Measurements from ENCODE around the gene SLC41A3.
"Not testable (repeated sequence)": the region's sequence is repeated elsewhere in the genome, so short reads cannot be mapped to it uniquely, and the experiment has no call there.

The SLC41A3 gene

DNA sequence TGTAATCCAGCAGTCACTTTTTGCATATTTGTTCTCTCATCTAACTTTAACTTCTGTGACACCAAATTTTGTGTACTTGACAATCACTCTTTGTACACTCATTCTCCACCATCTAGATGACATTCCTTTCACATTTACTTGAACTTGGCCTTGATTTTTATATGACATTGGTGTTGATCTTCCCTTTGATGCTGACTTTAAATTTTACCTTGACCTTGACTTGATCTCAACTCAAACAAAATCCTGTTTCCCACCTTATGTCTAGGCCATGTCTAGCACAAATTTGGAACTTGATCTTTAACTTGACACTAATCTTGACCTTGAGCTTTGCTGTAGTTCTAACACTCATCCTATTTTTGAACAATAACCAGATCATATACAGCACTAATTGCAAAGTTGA lies 81.7 kb downstream of the SLC41A3 start:
- H3K9ac ChIP-seq (ENCODE audit: low read length), result no peak overlapping the region
- no peak overlapping the region for H3K27ac ChIP-seq (ENCODE audit: low read depth, low read length)
- peaks cover 20% of the 10 kb centered on the region for H3K36me3 ChIP-seq (ENCODE audit: insufficient read depth, low read length)
- no peak overlapping the region for H3K4me3 ChIP-seq (ENCODE audit: low read depth in 1 of 2, low read length in 2 of 2)
- H3K27me3 ChIP-seq (ENCODE audit: control insufficient read depth in 1 of 2, insufficient read depth in 2 of 2, low read length in 2 of 2), result no peaks in the 10 kb centered on the region
- H3K9me3 ChIP-seq (ENCODE audit: low read length), result no peaks in the 10 kb centered on the region
- H3K4me1 ChIP-seq (ENCODE audit: insufficient read depth, low read length), result no peaks in the 10 kb centered on the region

- H3K27me3 ChIP-seq (ENCODE audit: control insufficient read depth in 1 of 2, insufficient read depth in 2 of 2, low read length in 2 of 2); H3K9me3 ChIP-seq (ENCODE audit: low read length); H3K4me1 ChIP-seq (ENCODE audit: insufficient read depth, low read length); H3K27ac ChIP-seq (ENCODE audit: low read depth, low read length); H3K36me3 ChIP-seq (ENCODE audit: insufficient read depth, low read length); H3K9ac ChIP-seq (ENCODE audit: low read length); H3K4me3 ChIP-seq (ENCODE audit: low read depth in 1 of 2, low read length in 2 of 2): not testable (repeated sequence)
Observed at GRCh38 chr3:125996751-125997150, 87.2 kb downstream of the SLC41A3 start.

DNA sequence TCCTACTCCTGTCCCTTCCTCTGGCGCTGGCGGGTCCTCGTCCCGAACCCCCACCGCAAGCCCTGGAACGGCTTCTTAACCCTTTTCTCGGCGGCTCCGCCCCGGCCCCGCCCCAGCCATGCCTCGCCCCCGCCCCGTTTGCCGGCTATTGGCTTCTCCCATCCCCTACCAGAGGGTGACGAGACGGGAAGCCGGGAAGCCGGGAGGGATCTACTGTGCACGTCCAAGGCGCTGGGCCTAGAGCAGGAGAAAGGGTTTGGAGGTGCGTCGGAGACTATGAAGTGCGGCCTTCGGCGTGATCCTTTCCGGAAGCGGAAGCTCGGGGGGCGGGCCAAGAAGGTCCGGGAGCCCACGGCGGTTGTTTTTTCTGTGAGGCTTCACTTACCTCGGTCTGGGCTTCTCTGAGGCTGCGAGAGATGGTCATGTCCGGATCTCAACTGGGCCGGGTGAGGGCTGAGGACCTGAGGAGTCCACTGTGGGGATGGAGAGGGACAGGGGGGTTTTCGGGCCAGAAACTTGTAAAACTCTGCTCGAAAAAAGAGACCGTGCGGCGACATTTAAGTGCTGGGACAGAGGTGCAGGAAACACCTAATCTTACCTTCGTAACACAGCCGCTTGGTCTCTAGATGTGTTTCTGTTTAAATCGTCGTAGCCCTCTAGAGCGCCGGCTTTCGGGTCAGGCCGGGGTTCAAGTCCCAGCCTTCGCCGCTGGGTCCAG lies 93.5 kb downstream of the SLC41A3 start:
- no peaks in the 10 kb centered on the region for H3K27me3 ChIP-seq (ENCODE audit: control insufficient read depth in 1 of 2, insufficient read depth in 2 of 2, low read length in 2 of 2)
- H3K9ac ChIP-seq (ENCODE audit: low read length), result peak overlapping the region; percentile 47
- no peaks in the 10 kb centered on the region for H3K9me3 ChIP-seq (ENCODE audit: low read length)
- H3K4me1 ChIP-seq (ENCODE audit: insufficient read depth, low read length), result no peaks in the 10 kb centered on the region
- H3K27ac ChIP-seq (ENCODE audit: low read depth, low read length), result peak overlapping the region; percentile 54
- no peaks in the 10 kb centered on the region for H3K36me3 ChIP-seq (ENCODE audit: insufficient read depth, low read length)
- peak overlapping the region; percentile 25 to 64 for H3K4me3 ChIP-seq (ENCODE audit: low read depth in 1 of 2, low read length in 2 of 2)

DNA sequence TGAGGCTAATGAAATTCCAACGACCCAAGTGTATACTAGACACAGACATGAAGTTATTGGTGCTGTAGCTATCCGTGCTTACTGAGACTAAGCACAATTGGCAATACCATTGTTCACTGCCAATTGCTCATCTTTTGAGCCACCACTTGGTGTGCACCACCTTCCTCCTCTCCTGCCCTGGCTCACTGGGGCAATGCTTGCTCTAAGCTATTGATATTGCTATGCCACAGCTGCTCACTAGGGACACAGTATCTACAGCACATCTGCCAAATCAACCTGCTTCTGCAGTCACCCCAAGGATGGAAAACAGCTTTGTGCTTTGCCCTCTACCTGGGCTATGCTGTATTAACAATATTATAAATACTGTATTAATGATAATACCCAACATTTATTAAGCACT lies 99.0 kb downstream of the SLC41A3 start:
- H3K27ac ChIP-seq (ENCODE audit: low read depth, low read length), result not testable (repeated sequence)

DNA sequence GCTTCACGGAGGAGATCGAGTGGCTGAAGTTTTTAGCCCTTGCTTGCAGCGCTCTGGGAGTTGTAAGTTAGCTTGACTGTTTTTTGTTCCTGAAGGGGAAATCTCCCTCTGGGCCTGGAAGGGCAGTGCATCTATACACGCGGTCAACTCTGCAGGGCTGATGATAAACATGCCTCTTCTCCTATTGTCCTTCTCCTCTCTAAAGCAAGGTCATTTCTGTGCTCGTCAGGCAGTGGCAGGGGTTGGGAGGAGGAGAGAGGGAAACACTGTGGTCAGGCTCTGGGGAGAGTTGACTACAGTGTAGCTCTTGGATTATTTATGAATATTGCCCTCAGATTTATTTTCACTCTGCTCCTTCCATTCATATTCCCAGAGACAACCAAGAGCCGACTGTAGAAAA lies 106.8 kb downstream of the SLC41A3 start:
- not testable (repeated sequence) for H3K36me3 ChIP-seq (ENCODE audit: insufficient read depth, low read length); H3K27ac ChIP-seq (ENCODE audit: low read depth, low read length); H3K27me3 ChIP-seq (ENCODE audit: control insufficient read depth in 1 of 2, insufficient read depth in 2 of 2, low read length in 2 of 2); H3K9me3 ChIP-seq (ENCODE audit: low read length); H3K9ac ChIP-seq (ENCODE audit: low read length); H3K4me1 ChIP-seq (ENCODE audit: insufficient read depth, low read length); H3K4me3 ChIP-seq (ENCODE audit: low read depth in 1 of 2, low read length in 2 of 2)

More for the DNA sequence above, 99.0 kb downstream of the SLC41A3 start:
- not testable (repeated sequence) for H3K36me3 ChIP-seq (ENCODE audit: insufficient read depth, low read length); H3K9ac ChIP-seq (ENCODE audit: low read length); H3K27me3 ChIP-seq (ENCODE audit: control insufficient read depth in 1 of 2, insufficient read depth in 2 of 2, low read length in 2 of 2); H3K4me1 ChIP-seq (ENCODE audit: insufficient read depth, low read length); H3K9me3 ChIP-seq (ENCODE audit: low read length); H3K4me3 ChIP-seq (ENCODE audit: low read depth in 1 of 2, low read length in 2 of 2)

DNA sequence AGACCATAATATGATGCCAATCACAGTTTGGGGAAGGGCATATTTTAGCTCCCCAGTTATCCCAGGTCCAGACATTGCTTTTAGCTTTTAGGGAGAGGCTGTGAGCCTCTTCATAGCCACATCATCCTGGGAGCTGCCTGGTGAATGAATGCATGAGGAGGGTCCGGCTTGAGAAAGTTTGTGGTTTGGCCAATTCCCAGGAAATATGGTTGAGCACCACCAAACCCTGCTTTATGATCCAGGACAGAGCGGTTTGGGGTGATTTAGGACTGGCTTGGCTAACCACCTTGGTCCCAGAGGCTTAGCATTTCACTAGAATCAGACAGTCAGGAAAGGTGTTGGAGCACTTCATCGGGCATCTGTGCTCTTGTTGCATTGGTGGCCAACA lies 107.9 kb downstream of the SLC41A3 start:
- H3K27ac ChIP-seq (ENCODE audit: low read depth, low read length); H3K4me3 ChIP-seq (ENCODE audit: low read depth in 1 of 2, low read length in 2 of 2); H3K9ac ChIP-seq (ENCODE audit: low read length); H3K36me3 ChIP-seq (ENCODE audit: insufficient read depth, low read length); H3K9me3 ChIP-seq (ENCODE audit: low read length); H3K4me1 ChIP-seq (ENCODE audit: insufficient read depth, low read length); H3K27me3 ChIP-seq (ENCODE audit: control insufficient read depth in 1 of 2, insufficient read depth in 2 of 2, low read length in 2 of 2): not testable (repeated sequence)

- H3K9me3 ChIP-seq (ENCODE audit: low read length); H3K36me3 ChIP-seq (ENCODE audit: insufficient read depth, low read length); H3K4me3 ChIP-seq (ENCODE audit: low read depth in 1 of 2, low read length in 2 of 2); H3K9ac ChIP-seq (ENCODE audit: low read length); H3K4me1 ChIP-seq (ENCODE audit: insufficient read depth, low read length); H3K27me3 ChIP-seq (ENCODE audit: control insufficient read depth in 1 of 2, insufficient read depth in 2 of 2, low read length in 2 of 2); H3K27ac ChIP-seq (ENCODE audit: low read depth, low read length): not testable (repeated sequence)
Observed at GRCh38 chr3:125975245-125976002, 108.5 kb downstream of the SLC41A3 start.

DNA sequence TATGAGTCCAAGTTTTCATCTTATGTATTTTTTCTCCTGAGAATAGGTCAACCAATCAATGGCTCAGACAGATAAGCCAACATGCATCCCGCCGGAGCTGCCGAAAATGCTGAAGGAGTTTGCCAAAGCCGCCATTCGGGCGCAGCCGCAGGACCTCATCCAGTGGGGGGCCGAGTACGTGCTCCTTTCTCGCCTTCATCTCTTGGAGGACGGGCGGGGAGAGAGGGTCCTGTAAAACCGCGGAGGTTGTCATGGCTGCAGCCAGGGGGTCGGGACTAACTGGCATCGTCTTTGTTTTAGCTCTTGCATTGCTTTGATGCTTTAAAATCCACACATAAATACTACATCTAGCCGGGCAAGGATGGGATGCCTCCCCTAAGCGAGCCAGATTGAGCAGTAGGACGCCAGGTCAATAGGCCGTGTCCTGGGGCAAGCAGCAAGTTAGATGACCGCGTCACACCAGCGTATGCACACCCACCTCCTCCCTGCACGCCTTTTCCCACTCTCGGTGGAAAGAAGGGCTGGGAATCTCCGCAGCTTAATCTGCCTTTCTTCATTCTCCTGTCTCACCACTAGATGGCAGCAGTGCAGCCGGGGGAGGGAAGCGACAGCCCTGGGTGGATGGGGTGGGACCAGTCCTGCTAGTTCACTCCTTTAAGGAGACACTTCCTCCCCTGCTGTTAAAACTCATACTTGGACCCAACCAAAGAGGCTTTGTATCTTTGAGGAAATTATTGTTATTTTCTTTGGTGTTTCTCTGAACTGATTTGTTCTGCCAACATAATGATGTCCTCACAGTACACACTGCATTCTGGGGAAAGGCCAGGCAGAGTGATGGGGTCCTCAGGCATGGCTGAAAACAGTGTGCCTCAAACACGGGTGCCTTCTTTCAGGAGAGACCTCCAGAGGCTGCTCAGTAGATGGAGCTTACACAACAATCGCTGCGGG lies 111.7 kb downstream of the SLC41A3 start:
- H3K4me3 ChIP-seq (ENCODE audit: low read depth in 1 of 2, low read length in 2 of 2), result peak overlapping the region in 1 of 2 donors; percentile 47
- H3K9me3 ChIP-seq (ENCODE audit: low read length); H3K27me3 ChIP-seq (ENCODE audit: control insufficient read depth in 1 of 2, insufficient read depth in 2 of 2, low read length in 2 of 2); H3K4me1 ChIP-seq (ENCODE audit: insufficient read depth, low read length); H3K36me3 ChIP-seq (ENCODE audit: insufficient read depth, low read length); H3K27ac ChIP-seq (ENCODE audit: low read depth, low read length); H3K9ac ChIP-seq (ENCODE audit: low read length): not testable (repeated sequence)

- H3K36me3 ChIP-seq (ENCODE audit: insufficient read depth, low read length); H3K27ac ChIP-seq (ENCODE audit: low read depth, low read length); H3K4me3 ChIP-seq (ENCODE audit: low read depth in 1 of 2, low read length in 2 of 2); H3K9me3 ChIP-seq (ENCODE audit: low read length); H3K4me1 ChIP-seq (ENCODE audit: insufficient read depth, low read length); H3K9ac ChIP-seq (ENCODE audit: low read length); H3K27me3 ChIP-seq (ENCODE audit: control insufficient read depth in 1 of 2, insufficient read depth in 2 of 2, low read length in 2 of 2): not testable (repeated sequence)
Observed at GRCh38 chr3:125968701-125969592, 115.0 kb downstream of the SLC41A3 start, which contains the start of gene ROPN1B. ROPN1B (plus strand) TSS chr3:125969178; CDS start chr3:125972055, 2,877 bp downstream.

DNA sequence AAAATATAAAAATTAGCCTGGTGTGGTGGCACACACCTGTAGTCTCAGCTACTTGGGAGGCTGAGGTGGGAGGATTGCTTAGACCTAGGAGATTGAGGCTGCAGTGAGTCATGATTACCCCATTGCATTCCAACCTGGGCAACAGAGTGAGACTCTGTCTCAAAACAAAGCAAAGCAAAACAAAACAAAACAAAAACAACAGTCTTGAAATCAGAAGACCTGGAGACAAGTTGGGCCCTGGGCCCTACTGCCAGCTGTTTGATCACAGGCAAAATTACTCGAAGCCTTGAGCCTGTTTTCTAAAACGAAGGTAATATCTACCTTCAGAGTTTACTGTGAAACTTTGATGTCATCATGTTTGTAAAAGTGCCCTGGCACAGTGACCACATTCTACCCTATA lies 115.8 kb downstream of the SLC41A3 start:
- H3K36me3 ChIP-seq (ENCODE audit: insufficient read depth, low read length); H3K27ac ChIP-seq (ENCODE audit: low read depth, low read length); H3K4me1 ChIP-seq (ENCODE audit: insufficient read depth, low read length); H3K9ac ChIP-seq (ENCODE audit: low read length); H3K27me3 ChIP-seq (ENCODE audit: control insufficient read depth in 1 of 2, insufficient read depth in 2 of 2, low read length in 2 of 2); H3K9me3 ChIP-seq (ENCODE audit: low read length); H3K4me3 ChIP-seq (ENCODE audit: low read depth in 1 of 2, low read length in 2 of 2): not testable (repeated sequence)

Data from muscle layer of colon (tissue), 2 donors.